K562 (cell line): ENCODE data around the gene RBM20. TPM values are rescaled to one million over a fixed set of nuclear protein-coding genes. Genes with fewer than 3 reads are reported as not detected.
A peak's percentile ranks its signal among the peaks of the same experiment; 100 is the strongest.

Source experiments
- ATF7 ChIP-seq: fragments of 450-650 bp; IDR thresholded peaks from 2 replicates; pipeline ENCODE4 v1.7.1; 2014; ENCODE audit warnings: mild to moderate bottlenecking, moderate library complexity
- CCNT2 ChIP-seq: IDR thresholded peaks from 2 replicates; pipeline ENCODE4 v1.6.1; 2011; ENCODE audit warnings: borderline replicate concordance, low read depth, mild to moderate bottlenecking, moderate library complexity, mixed read lengths, low read length; ENCODE audit not compliant: insufficient read length; ENCODE audit errors: extremely low read depth
- CREM ChIP-seq: IDR thresholded peaks from 2 replicates; pipeline ENCODE4 v1.6.1; 2014; ENCODE audit warnings: antibody characterized with exemption, low read depth
- DEAF1 ChIP-seq: fragments of 450-650 bp; formaldehyde crosslinking; IDR thresholded peaks from 2 replicates; pipeline ENCODE4 v1.4.0; 2020; ENCODE audit warnings: mild to moderate bottlenecking, moderate library complexity
- ELF1 ChIP-seq: fragments of 200-800 bp; sonication (Bioruptor generic); IDR thresholded peaks from 2 replicates; pipeline ENCODE4 v1.6.1; 2016; ENCODE audit warnings: missing genetic modification characterization, missing compliant biosample characterization
- GABPB2 ChIP-seq: fragments of 250-450 bp; sonication (Bioruptor Pico); conservative IDR thresholded peaks from 2 replicates; pipeline ENCODE4 v1.5.1; 2021; ENCODE audit warnings: mild to moderate bottlenecking
- GATAD2A ChIP-seq: fragments of 450-650 bp; IDR thresholded peaks from 2 replicates; pipeline ENCODE4 v1.6.1; 2017
- GTF2B ChIP-seq: IDR thresholded peaks from 2 replicates; pipeline ENCODE4 v1.6.1; 2011; ENCODE audit not compliant: insufficient read length; ENCODE audit errors: extremely low read depth
- HBP1 ChIP-seq: fragments of 450-650 bp; formaldehyde crosslinking; IDR thresholded peaks from 2 replicates; pipeline ENCODE4 v1.4.0; 2022; ENCODE audit warnings: missing genetic modification characterization
- KLF10 ChIP-seq: fragments of 250-450 bp; sonication (Bioruptor Pico); IDR thresholded peaks from 2 replicates; pipeline ENCODE4 v1.6.1; 2021; ENCODE audit warnings: matching md5 sums
- LCOR ChIP-seq: sonication (generic); formaldehyde crosslinking; IDR thresholded peaks from 2 replicates; pipeline ENCODE4 v1.8.0; 2022; ENCODE audit warnings: mild to moderate bottlenecking, missing genetic modification reagents
- MECOM ChIP-seq: fragments of 250-450 bp; sonication (Bioruptor Pico); IDR thresholded peaks from 2 replicates; pipeline ENCODE4 v1.8.0; 2022; ENCODE audit warnings: inconsistent platforms
- NONO ChIP-seq, 2 experiments: fragments of 200-400 bp in 1 of 2; fragments of 450-650 bp in 1 of 2; formaldehyde crosslinking in 1 of 2; IDR thresholded peaks; 2 replicates each; pipeline ENCODE4 v1.6.1; 2017; ENCODE audit warnings: low read depth in 2 of 2, mild to moderate bottlenecking in 2 of 2, moderate library complexity in 2 of 2, low read length in 1 of 2
- RAD21 ChIP-seq, 2 experiments: fragments of 250-450 bp in 1 of 2; fragments of 450-650 bp in 1 of 2; sonication (Bioruptor Pico) in 1 of 2; formaldehyde crosslinking in 1 of 2; IDR thresholded peaks in 1 of 2; conservative IDR thresholded peaks in 1 of 2; 2 replicates each; pipeline versions ENCODE4 v1.4.0 to v1.8.0; 2020 to 2022; ENCODE audit warnings: mild to moderate bottlenecking in 2 of 2, moderate library complexity in 1 of 2
- SUPT5H ChIP-seq: fragments of 450-650 bp; IDR thresholded peaks from 2 replicates; pipeline ENCODE4 v1.6.1; 2016
- YY1 ChIP-seq, 3 experiments: IDR thresholded peaks; 2 replicates each; pipeline ENCODE4 v1.6.1; 2011; ENCODE audit warnings: low read length in 2 of 3, mild to moderate bottlenecking in 2 of 3, moderate library complexity in 2 of 3, borderline replicate concordance in 1 of 3, control low read depth in 1 of 3, low read depth in 1 of 3; ENCODE audit not compliant: insufficient read depth in 3 of 3, insufficient replicate concordance in 2 of 3, control insufficient read depth in 1 of 3, insufficient read length in 1 of 3; ENCODE audit errors: extremely low read depth in 1 of 3
- ZC3H4 ChIP-seq: sonication (generic); formaldehyde crosslinking; IDR thresholded peaks from 2 replicates; pipeline ENCODE4 v1.9.0; 2021; ENCODE audit warnings: missing genetic modification reagents, borderline replicate concordance
- ZFPM2 ChIP-seq: fragments of 250-450 bp; sonication (Bioruptor Pico); IDR thresholded peaks from 2 replicates; pipeline ENCODE4 v1.5.1; 2022; ENCODE audit warnings: mild to moderate bottlenecking
- ZNF165 ChIP-seq: fragments of 250-450 bp; sonication (Bioruptor Pico); IDR thresholded peaks from 2 replicates; pipeline ENCODE4 v1.4.0; 2020; ENCODE audit warnings: borderline replicate concordance
- ZNF212 ChIP-seq: fragments of 450-650 bp; formaldehyde crosslinking; IDR thresholded peaks from 2 replicates; pipeline ENCODE4 v1.4.0; 2020; ENCODE audit warnings: mild to moderate bottlenecking
- ZNF449 ChIP-seq: fragments of 250-450 bp; sonication (Bioruptor Pico); IDR thresholded peaks from 2 replicates; pipeline ENCODE4 v1.8.0; 2022; ENCODE audit warnings: moderate library complexity, mild to moderate bottlenecking, inconsistent platforms
- polyA plus RNA-seq, 8 experiments: library from polyadenylated mRNA; depleted of rRNA in 4 of 8; stranded (reverse) in 5 of 8; unstranded in 3 of 8; fragments of >200 nt; fragmentation: Nextera tagmentation in 2 of 8; fragmentation: Illumina TruSeq in 1 of 8; extraction: Ambion mirVana in 2 of 8; extraction: Trizol in 1 of 8; gene quantifications; 2 replicates each; pipeline versions ENCODE4 v1.2.1 to v1.2.3, GENCODE V29; 2011 to 2014; ENCODE audit warnings: inconsistent platforms in 1 of 8, missing spikeins in 1 of 8
- total RNA-seq, 7 experiments: library from RNA; depleted of rRNA in 6 of 7; stranded (reverse); fragments of >200 nt in 6 of 7; fragmentation: Illumina TruSeq in 2 of 7; extraction: Trizol in 2 of 7; gene quantifications; 2 replicates each; pipeline versions ENCODE4 v1.2.1 to v1.2.3, GENCODE V29; 2011 to 2021; ENCODE audit warnings: low replicate concordance in 1 of 7

RBM20 gene
- total and polyA plus RNA-seq, 9 of the 15 experiments (the other 6 are each of a cell fraction or from before 2014, with no cell fraction given) = 0.63 to 5.7 (median 3.2) TPM

GRCh38 chr10:110671788-110672579, 27.8 kb downstream of the RBM20 start (continued):
- no peak for TF ChIP-seq ZNF449 (CRISPR knock-in tag)
- no peak for TF ChIP-seq GABPB2 (CRISPR knock-in tag)
- peak in 2 of 3 experiments; percentile 61 to 72 for TF ChIP-seq YY1 (IDR thresholded peaks at IDR 0.05; ENCODE audit: borderline replicate concordance in 1 of 3, control insufficient read depth in 1 of 3, extremely low read depth in 1 of 3, insufficient read depth in 3 of 3, insufficient read length in 1 of 3, insufficient replicate concordance in 2 of 3, low read depth in 1 of 3, low read length in 2 of 3)
- TF ChIP-seq NONO (IDR thresholded peaks at IDR 0.05; ENCODE audit: low read depth in 2 of 2, low read length in 1 of 2) = 0 out of 4 replicates have a peak, but pooled peaks of 1 of the 2 experiments have one; percentile 13
- TF ChIP-seq HBP1 (CRISPR knock-in tag) = no peak
- TF ChIP-seq ZC3H4 (CRISPR knock-in tag) = no peak
- TF ChIP-seq ZFPM2 (CRISPR knock-in tag) = no peak
- no peak for TF ChIP-seq ZNF212 (CRISPR knock-in tag)
- TF ChIP-seq CCNT2 = peak; percentile 25
- TF ChIP-seq ATF7 = no peak
- peak; percentile 64 for TF ChIP-seq ELF1 (tag)
- peak; percentile 27; the same call in 1 of the 2 replicates for TF ChIP-seq CREM
- TF ChIP-seq KLF10 = no peak
- TF ChIP-seq GATAD2A = no peak
- no peak for TF ChIP-seq ZNF165 (CRISPR knock-in tag)
- 0 out of 2 replicates have a peak, but pooled peaks have one; percentile 16 for TF ChIP-seq DEAF1 (CRISPR knock-in tag)
- no peak for TF ChIP-seq LCOR
- no peak for TF ChIP-seq GTF2B
- TF ChIP-seq MECOM (CRISPR knock-in tag) = no peak
- peak in 1 of 2 experiments; percentile 63; a peak in 3 of 4 replicates for TF ChIP-seq RAD21 (CRISPR knock-in tag; conservative IDR thresholded peaks at IDR 0.05 in 1 of 2, IDR thresholded peaks at IDR 0.05 in 1 of 2)
- TF ChIP-seq SUPT5H = peak; percentile 44
